DND-41 (cell line): ENCODE data around the gene ATP6V1C2.

Experiments
- ATAC-seq: fragments of 200-7000 bp; cut with Tn5 transposase; 3 replicates; pipeline ENCODE4 v1.9.1; 2021; ENCODE audit warnings: low read depth; ENCODE audit not compliant: insufficient read depth
- DNase-seq: peaks from one replicate; pipeline ENCODE4 v3.0.0-alpha.2; 2020
- H2AFZ ChIP-seq: 2 replicates; pipeline ENCODE4 v1.6.0; 2012; ENCODE audit warnings: low read depth, low read length
- H3K27ac ChIP-seq: 2 replicates; pipeline ENCODE4 v1.5.1; 2012; ENCODE audit warnings: low read length, inconsistent platforms
- H3K27me3 ChIP-seq: fragments of 200-600 bp; sonication (generic); 2 replicates; pipeline ENCODE4 v1.6.0; 2012; ENCODE audit warnings: low read length, mild to moderate bottlenecking, inconsistent platforms; ENCODE audit not compliant: insufficient read depth, poor library complexity
- H3K36me3 ChIP-seq: 2 replicates; pipeline ENCODE4 v1.5.1; 2012; ENCODE audit warnings: low read length, inconsistent platforms; ENCODE audit not compliant: insufficient read depth
- H3K4me1 ChIP-seq: 2 replicates; pipeline ENCODE4 v1.5.1; 2012; ENCODE audit warnings: mild to moderate bottlenecking, low read length; ENCODE audit not compliant: insufficient read depth
- H3K4me2 ChIP-seq: 2 replicates; pipeline ENCODE4 v1.6.0; 2012; ENCODE audit warnings: mild to moderate bottlenecking, moderate library complexity, low read length, inconsistent platforms; ENCODE audit not compliant: insufficient read depth
- H3K4me3 ChIP-seq, 2 experiments: fragments of 200-600 bp in 1 of 2; shearing (Covaris generic) in 1 of 2; 2 replicates each; pipeline ENCODE4 v1.5.1; 2012 to 2016; ENCODE audit warnings: inconsistent platforms in 2 of 2, low read length in 2 of 2, mild to moderate bottlenecking in 2 of 2, low read depth in 1 of 2, moderate library complexity in 1 of 2
- H3K79me2 ChIP-seq: 2 replicates; pipeline ENCODE4 v1.6.0; 2012; ENCODE audit warnings: low read length, inconsistent platforms; ENCODE audit not compliant: insufficient read depth
- H3K9ac ChIP-seq: 2 replicates; pipeline ENCODE4 v1.6.0; 2012; ENCODE audit warnings: low read depth, mild to moderate bottlenecking, inconsistent platforms, low read length, moderate library complexity
- H3K9me3 ChIP-seq: 2 replicates; pipeline ENCODE4 v1.5.1; 2012; ENCODE audit warnings: low read length, moderate library complexity, mild to moderate bottlenecking, inconsistent platforms; ENCODE audit not compliant: insufficient read depth, severe bottlenecking
- H4K20me1 ChIP-seq: 2 replicates; pipeline ENCODE4 v1.6.0; 2012; ENCODE audit warnings: low read length; ENCODE audit not compliant: insufficient read depth
- CTCF ChIP-seq: IDR thresholded peaks from 2 replicates; pipeline ENCODE4 v1.5.1; 2012; ENCODE audit warnings: borderline replicate concordance, low read length, moderate library complexity, mild to moderate bottlenecking; ENCODE audit not compliant: poor library complexity, severe bottlenecking; ENCODE audit errors: extremely low read depth
- EZH2 ChIP-seq: IDR thresholded peaks from 3 replicates; pipeline ENCODE4 v1.6.1; 2012; ENCODE audit warnings: borderline replicate concordance, low read depth, mild to moderate bottlenecking, moderate library complexity, low read length, inconsistent platforms; ENCODE audit not compliant: severe bottlenecking

ATP6V1C2 gene

GRCh38 chr2:10793816-10794215 is 72.4 kb downstream of the ATP6V1C2 start:
- ATAC-seq (no peak), DNase-seq (no peak)
- Histone ChIP-seq H3K79me2 (peaks cover 20% of the 10 kb centered on the region), H3K36me3 (peaks cover 86% of the 10 kb centered on the region), H3K4me1 (no peaks in the 10 kb centered on the region), H4K20me1 (peaks cover 14% of the 10 kb centered on the region; the same call in 1 of the 2 replicates), H3K4me2 (no peak overlapping the region), H3K9ac (no peak overlapping the region), H3K4me3 (no peak overlapping the region), H3K9me3 (no peaks in the 10 kb centered on the region), H2AFZ (no peak overlapping the region), H3K27ac (no peak overlapping the region), H3K27me3 (no peaks in the 10 kb centered on the region)
- TF ChIP-seq EZH2 (no peak), CTCF (no peak)

GRCh38 chr2:10794876-10795275 is 73.4 kb downstream of the ATP6V1C2 start:
- H4K20me1 ChIP-seq = peaks cover 16% of the 10 kb centered on the region; the same call in 1 of the 2 replicates
- no peak for ATAC-seq
- no peak for TF ChIP-seq EZH2
- no peak for TF ChIP-seq CTCF

GRCh38 chr2:10795508-10796046 is 74.1 kb downstream of the ATP6V1C2 start:
- DNase-seq (no peak), ATAC-seq (no peak)
- Histone ChIP-seq H4K20me1 (peaks cover 18% of the 10 kb centered on the region; the same call in 1 of the 2 replicates), H3K4me2 (no peak overlapping the region), H3K36me3 (peaks cover 83% of the 10 kb centered on the region), H3K9ac (no peak overlapping the region), H2AFZ (no peak overlapping the region), H3K9me3 (no peaks in the 10 kb centered on the region), H3K4me3 (no peak overlapping the region), H3K79me2 (peaks cover 36% of the 10 kb centered on the region), H3K27ac (no peak overlapping the region), H3K4me1 (no peaks in the 10 kb centered on the region), H3K27me3 (no peaks in the 10 kb centered on the region)
- TF ChIP-seq EZH2 (no peak), CTCF (no peak)

More at GRCh38 chr2:10794876-10795275, 73.4 kb downstream of the ATP6V1C2 start:
- no peak overlapping the region for H3K9ac ChIP-seq
- no peaks in the 10 kb centered on the region for H3K27me3 ChIP-seq
- H3K9me3 ChIP-seq = no peaks in the 10 kb centered on the region
- no peak overlapping the region for H3K4me3 ChIP-seq
- peaks cover 85% of the 10 kb centered on the region for H3K36me3 ChIP-seq
- H3K79me2 ChIP-seq = peaks cover 30% of the 10 kb centered on the region
- no peak overlapping the region for H2AFZ ChIP-seq
- no peaks in the 10 kb centered on the region for H3K4me1 ChIP-seq
- no peak overlapping the region for H3K27ac ChIP-seq
- H3K4me2 ChIP-seq = no peak overlapping the region
- DNase-seq = no peak
